HG02588 (cell line): ENCODE measurements around the gene TEP1.
"Not testable (repeated sequence)": the region's sequence is repeated elsewhere in the genome, so short reads cannot be mapped to it uniquely, and the experiment has no call there.

Source experiments
- ATAC-seq: cut with Tn5 transposase; IDR thresholded peaks from one replicate; pipeline ENCODE4 v1.9.1; 2021; ENCODE audit warnings: mild to moderate bottlenecking, moderate library complexity; ENCODE audit not compliant: unreplicated experiment

Gene TEP1

GRCh38 chr14:20412876-20413743, at the start of gene TEP1:
TEP1 (minus strand) TSS chr14:20413501; CDS start chr14:20408439, 5,062 bp downstream.
- peak; percentile 76 for ATAC-seq

DNA sequence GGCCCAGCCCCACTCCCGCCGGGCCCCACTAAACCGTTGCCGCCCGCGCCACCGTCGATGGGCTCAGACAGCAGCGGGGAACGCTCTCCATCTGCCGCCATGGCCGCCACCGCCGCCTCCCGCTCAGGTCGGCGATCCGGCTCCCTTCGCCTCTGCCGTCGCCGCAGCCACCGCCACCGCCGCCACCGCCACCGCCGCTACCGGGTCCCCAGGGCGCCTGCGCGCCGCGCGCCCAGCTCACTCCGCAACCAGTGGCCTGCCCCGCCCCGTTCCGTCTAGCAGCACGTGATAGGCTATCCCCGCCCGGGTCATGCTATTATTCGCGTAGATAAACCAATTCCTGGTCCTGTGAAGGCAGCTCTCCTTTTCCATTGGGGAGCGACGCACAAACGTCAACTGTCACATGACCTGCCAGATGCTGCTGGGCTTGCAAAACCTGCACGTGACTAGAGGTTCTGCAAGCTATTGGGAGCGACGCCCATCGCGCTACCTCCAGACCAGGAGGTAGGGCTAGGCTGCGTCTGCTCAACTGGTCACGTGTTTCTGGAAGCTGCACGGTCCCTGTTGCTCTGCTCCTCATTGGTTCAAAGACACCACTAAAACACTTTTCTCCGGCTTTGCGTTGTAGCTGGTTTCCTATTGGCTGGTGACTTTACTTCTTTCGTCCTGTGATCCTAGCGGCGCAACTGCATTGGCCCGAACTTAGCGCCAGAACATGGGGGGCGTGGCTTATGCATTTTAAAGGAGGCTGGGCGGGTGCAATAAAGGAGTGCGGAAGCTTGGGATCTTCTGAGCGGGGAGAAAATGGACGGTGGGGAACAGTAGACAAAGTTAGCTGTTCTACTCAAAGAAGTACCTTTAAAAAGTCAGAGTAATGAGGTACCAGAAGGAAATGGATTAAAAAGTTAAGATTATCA, 48.2 kb upstream of the TEP1 start, which contains the start of gene PIP4P1:
TSS of gene PIP4P1 (minus strand) at position 210 of the 917 bp plus-strand sequence. CDS start at position 101, 109 bp downstream.
- peak; percentile 91 for ATAC-seq

GRCh38 chr14:20460458-20461224, 47.3 kb upstream of the TEP1 start:
- peak; percentile 12 for ATAC-seq

GRCh38 chr14:20458031-20458789, 44.9 kb upstream of the TEP1 start:
- ATAC-seq = no peak

DNA sequence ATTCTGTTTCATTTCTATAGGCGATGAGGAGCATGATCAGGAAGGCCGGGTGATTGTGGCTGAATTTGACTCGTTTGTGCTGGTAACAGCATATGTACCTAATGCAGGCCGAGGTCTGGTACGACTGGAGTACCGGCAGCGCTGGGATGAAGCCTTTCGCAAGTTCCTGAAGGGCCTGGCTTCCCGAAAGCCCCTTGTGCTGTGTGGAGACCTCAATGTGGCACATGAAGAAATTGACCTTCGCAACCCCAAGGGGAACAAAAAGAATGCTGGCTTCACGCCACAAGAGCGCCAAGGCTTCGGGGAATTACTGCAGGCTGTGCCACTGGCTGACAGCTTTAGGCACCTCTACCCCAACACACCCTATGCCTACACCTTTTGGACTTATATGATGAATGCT, 43.7 kb upstream of the TEP1 start:
- ATAC-seq = no peak

DNA sequence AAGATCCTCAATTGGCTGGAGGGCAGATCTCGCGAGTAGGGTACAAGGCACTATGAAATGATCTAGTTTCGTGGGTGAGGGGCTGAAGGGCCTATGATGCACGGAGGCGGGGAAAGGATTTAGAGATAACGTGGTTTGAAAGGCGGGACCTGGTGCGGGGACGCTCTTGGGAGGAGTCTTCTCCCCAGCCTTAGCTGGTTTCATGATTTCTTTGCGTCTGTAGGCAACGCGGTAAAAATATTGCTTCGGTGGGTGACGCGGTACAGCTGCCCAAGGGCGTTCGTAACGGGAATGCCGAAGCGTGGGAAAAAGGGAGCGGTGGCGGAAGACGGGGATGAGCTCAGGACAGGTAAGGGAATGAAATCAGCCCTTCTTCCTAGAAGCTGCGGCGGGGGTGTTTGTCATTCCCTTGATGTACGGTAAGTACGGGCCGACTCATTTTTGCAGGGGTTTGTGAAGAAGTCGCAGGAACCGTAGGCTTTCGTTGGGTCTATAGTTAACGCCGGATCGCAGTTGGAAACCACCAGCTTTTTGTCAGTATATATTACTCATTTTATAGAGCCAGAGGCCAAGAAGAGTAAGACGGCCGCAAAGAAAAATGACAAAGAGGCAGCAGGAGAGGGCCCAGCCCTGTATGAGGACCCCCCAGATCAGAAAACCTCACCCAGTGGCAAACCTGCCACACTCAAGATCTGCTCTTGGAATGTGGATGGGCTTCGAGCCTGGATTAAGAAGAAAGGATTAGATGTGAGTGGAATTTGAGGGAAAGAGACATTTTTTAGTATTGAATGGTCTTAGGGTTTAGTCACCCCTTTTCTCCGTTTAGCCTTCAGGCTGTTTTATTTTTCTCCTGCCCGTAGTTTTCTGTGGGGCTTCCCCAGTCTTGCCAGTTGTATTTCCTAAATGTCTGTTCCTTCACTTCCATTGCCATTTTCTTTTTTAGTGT, 42.3 kb upstream of the TEP1 start:
- ATAC-seq = peak; percentile 32

- peak; percentile 90 for ATAC-seq
Observed at GRCh38 chr14:20454516-20455354, 41.4 kb upstream of the TEP1 start, which contains the start of the genes APEX1 and OSGEP. APEX1 (plus strand) TSS chr14:20455226; CDS start chr14:20455646, 420 bp downstream. OSGEP (minus strand) TSS chr14:20454812; CDS start chr14:20454683, 129 bp downstream.

- not testable (repeated sequence) for ATAC-seq
Observed at GRCh38 chr14:20452831-20453230, 39.5 kb upstream of the TEP1 start.

DNA sequence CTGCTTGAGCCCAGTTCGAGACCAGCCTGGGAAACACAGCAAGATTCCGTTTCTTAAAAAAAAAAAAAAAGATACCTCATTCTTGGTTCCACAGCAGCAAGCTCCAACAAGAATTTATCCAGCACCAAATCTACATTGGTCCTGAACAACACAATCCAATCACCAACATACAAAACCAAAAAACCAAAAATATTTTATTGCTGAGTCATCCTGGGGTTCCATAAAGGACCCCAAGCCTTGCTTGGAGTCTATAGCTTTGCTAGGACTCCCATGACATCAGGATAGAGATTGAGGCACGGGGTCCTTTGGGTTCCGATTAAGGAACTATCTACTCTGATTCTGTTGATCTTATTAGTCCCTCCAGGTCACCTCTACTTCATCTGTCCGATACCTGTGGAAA, 33.6 kb upstream of the TEP1 start:
- ATAC-seq = no peak

DNA sequence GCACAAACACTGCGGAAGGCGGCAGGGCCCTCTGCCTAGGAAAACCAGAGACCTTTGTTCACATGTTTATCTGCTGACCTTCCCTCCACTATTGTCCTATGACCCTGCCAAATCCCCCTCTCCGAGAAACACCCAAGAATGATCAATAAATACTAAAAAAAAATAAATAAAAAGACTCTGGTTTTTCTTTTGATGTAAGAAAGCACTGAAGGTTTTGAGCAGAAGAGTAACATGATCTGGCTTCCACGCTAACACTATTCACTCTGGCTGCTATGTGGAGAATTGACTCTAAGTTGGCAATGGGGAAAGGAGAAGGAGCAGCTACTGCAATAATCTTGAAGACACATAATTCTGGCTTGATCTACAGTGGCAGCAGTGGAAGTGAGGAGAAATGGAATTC, 30.3 kb upstream of the TEP1 start:
- not testable (repeated sequence) for ATAC-seq

DNA sequence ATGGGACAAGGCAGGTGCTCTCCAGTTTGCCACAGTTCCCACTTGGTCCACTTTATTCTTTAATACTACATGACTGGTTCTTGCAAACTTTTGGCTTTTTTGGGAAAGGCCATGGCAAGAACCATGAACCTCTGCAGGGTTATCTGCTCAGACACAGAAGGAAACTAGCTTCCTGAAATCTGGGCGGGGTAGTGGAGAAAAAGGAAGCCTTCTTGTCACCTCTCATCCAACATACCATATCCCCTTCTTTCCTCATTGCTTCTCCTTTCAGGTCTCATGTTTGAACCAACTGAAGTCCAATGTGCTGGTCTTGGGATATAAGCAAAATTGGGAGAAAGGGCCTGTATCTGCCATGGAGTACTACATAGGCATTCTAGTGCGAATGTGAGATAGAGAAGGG, 28.2 kb upstream of the TEP1 start:
- ATAC-seq = no peak

DNA sequence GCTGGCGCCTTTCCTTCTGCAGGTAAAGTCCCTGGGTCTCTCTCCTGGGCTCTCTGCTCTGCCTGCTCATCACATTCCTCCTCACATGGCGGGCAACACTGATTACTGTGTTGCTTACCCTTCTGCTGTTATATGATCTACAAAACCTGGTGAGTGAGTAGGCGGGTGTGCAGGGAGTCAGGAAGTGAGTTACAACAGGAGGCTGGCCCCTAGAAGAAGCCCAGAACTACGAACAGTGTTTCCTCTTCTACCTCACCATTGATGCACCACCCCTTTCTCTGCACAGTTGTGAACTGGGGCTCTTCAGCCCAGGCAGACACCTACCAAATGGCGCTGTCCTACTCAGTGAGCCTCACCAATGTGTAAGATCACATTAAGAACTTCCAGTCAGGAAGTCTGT, 27.6 kb upstream of the TEP1 start:
- ATAC-seq = peak; percentile 73

GRCh38 chr14:20440465-20440864, 27.2 kb upstream of the TEP1 start:
- ATAC-seq = no peak

- no peak for ATAC-seq
Observed at GRCh38 chr14:20438664-20439063, 25.4 kb upstream of the TEP1 start.

- ATAC-seq = no peak
Observed at GRCh38 chr14:20436363-20436755, 23.1 kb upstream of the TEP1 start.

DNA sequence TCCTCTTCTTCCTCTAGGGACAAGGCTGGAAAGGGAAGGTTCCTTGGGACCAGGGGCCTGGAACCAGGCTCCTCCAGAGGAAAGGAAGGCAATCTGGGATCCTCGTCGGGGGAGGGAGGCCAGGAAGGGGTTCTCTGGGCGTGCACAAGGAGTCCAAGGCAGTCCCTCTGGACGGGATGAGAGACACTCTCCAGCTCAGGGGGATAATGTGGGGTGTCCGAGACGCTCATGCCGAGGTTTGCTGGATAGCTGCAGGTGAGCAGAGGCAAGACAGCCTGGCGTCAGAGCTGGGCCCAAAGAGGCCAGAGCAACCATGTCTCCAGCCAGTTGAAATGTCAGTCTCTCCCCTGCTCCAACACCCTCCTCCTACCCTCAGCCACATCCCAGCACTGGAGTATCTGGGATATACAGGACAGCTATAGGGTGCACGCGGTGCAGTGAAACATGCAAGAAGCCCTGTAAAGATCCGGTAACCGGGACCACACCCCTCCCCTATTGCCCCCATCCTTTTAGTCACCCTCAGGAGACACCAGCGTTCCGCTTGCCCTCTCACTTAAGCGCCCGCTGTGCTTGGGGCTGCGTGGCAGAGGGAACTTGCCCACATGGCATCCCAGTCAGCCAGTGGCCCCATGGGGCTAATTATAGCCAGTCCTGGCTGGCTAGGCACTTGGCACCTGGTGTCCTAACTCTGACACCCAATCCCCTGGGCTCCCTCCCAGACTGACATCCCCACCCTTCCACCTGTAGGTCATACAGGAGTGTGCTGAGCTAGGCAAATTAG, 22.5 kb upstream of the TEP1 start, which contains the start of gene KLHL33:
TSS of gene KLHL33 (minus strand) at position 585 of the 781 bp plus-strand sequence. CDS start at position 230, 355 bp downstream.
- ATAC-seq = no peak
